ENCODE data around the gene TTN.

Gene TTN

GRCh38 chr2:178629463-178629862, 177.8 kb downstream of the TTN start:
- H3K4me3 ChIP-seq (ENCODE audit: low read depth, low read length), result no peak overlapping the region
- no peak for DNase-seq (ENCODE audit: low read depth)
- no peak for TF ChIP-seq CTCF (conservative IDR thresholded peaks at IDR 0.05; ENCODE audit: low read depth, low read length)

DNA sequence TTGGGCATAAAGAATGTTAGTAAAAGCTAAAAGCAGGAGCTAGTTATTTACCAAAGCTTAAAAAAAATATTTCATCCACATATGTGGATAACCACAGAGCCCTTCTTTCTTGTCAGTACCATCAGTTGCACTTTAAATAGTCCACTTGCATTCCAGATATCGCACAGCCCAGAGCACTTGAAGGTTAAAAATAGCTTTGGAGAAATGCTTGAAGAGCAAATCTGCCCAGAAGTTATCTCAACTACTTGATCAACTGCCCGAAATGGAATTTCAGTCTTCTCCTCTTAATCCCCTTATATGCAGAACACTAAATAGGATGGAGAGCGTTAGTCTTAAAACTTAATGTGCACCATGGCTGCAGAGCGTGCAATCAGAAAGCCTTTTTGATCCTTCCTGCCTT, 178.6 kb downstream of the TTN start:
- TF ChIP-seq CTCF (conservative IDR thresholded peaks at IDR 0.05; ENCODE audit: low read depth, low read length), result no peak
- no peak for DNase-seq (ENCODE audit: low read depth)
- no peak overlapping the region for H3K4me3 ChIP-seq (ENCODE audit: low read depth, low read length)

- no peak overlapping the region for H3K4me3 ChIP-seq (ENCODE audit: low read depth, low read length)
- DNase-seq (ENCODE audit: low read depth), result no peak
- no peak for TF ChIP-seq CTCF (conservative IDR thresholded peaks at IDR 0.05; ENCODE audit: low read depth, low read length)
These were observed 179.8 kb downstream of the TTN start for GRCh38 chr2:178627401-178627800.

DNA sequence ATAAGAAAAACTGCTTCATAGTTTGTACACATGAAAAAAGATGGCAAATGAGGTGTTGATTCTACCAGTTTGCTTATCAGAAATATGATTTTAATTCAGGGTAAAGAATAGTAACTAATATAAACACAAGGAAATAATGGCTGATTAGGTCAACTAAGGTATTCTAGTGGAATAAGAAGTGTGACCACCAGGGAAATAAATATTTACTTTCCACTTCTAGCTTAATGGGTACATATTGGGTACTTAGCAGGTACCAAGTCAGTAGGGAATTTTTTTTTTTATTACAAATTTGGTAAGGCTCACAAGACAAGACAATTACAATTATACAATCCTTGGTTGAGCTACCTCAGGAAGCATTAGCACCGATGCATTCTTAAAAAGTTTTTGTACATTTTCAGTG, 191.3 kb downstream of the TTN start:
- no peak for DNase-seq (ENCODE audit: low read depth)
- H3K4me3 ChIP-seq (ENCODE audit: low read depth, low read length), result no peak overlapping the region
- TF ChIP-seq CTCF (conservative IDR thresholded peaks at IDR 0.05; ENCODE audit: low read depth, low read length), result no peak

GRCh38 chr2:178602901-178603300, 204.3 kb downstream of the TTN start:
- H3K4me3 ChIP-seq (ENCODE audit: low read depth, low read length), result no peak overlapping the region
- no peak for DNase-seq (ENCODE audit: low read depth)
- no peak for TF ChIP-seq CTCF (conservative IDR thresholded peaks at IDR 0.05; ENCODE audit: low read depth, low read length)

GRCh38 chr2:178592655-178593054, 214.6 kb downstream of the TTN start:
- no peak overlapping the region for H3K4me3 ChIP-seq (ENCODE audit: low read depth, low read length)
- no peak for TF ChIP-seq CTCF (conservative IDR thresholded peaks at IDR 0.05; ENCODE audit: low read depth, low read length)
- DNase-seq (ENCODE audit: low read depth), result no peak

DNA sequence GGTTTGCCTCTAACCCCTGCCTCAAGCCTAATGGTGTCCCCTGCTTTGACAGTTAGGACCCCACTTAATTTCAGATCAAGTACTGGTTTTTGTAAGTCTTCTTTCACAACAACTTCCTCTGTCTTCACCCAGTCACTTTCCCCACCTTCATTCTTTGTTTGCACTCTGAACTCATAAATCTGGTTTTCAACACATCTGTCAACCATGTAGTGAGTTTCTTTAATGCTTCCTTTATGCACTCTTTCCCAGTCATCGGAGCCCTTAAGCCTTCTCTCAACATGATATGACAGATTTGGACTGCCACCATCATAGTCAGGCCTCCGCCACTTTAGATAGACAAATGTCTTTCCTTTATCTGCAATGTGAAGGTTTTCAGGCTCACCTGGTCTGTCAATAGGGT, 217.9 kb downstream of the TTN start:
- no peak overlapping the region for H3K4me3 ChIP-seq (ENCODE audit: low read depth, low read length)
- no peak for TF ChIP-seq CTCF (conservative IDR thresholded peaks at IDR 0.05; ENCODE audit: low read depth, low read length)
- DNase-seq (ENCODE audit: low read depth), result no peak
